ENCODE results near the gene ZNF423.

Gene ZNF423

GRCh38 chr16:49821614-49822282 lies 34.2 kb downstream of the ZNF423 start:
- no peak for DNase-seq (ENCODE audit: extremely low spot score)
- CTCF ChIA-PET: no interaction called here
- POLR2A ChIA-PET: no interaction called here
- TF ChIP-seq CTBP1 (IDR thresholded peaks at IDR 0.05; ENCODE audit: borderline replicate concordance) (no peak), BHLHE40 (IDR thresholded peaks at IDR 0.05; ENCODE audit: borderline replicate concordance) (no peak), PKNOX1 (IDR thresholded peaks at IDR 0.05) (no peak), FOXM1 (IDR thresholded peaks at IDR 0.05; ENCODE audit: borderline replicate concordance) (no peak), SUZ12 (IDR thresholded peaks at IDR 0.05) (no peak), TARDBP (IDR thresholded peaks at IDR 0.05) (no peak), LEF1 (IDR thresholded peaks at IDR 0.05; ENCODE audit: borderline replicate concordance) (no peak), SP1 (IDR thresholded peaks at IDR 0.05) (no peak), FOXK2 (IDR thresholded peaks at IDR 0.05) (no peak)

GRCh38 chr16:49821156-49821555 lies 34.8 kb downstream of the ZNF423 start:
- POLR2A ChIA-PET: no interaction called here
- CTCF ChIA-PET: no interaction called here
- TF ChIP-seq NFRKB (IDR thresholded peaks at IDR 0.05) (no peak), SUZ12 (IDR thresholded peaks at IDR 0.05) (no peak), PKNOX1 (IDR thresholded peaks at IDR 0.05) (no peak)

GRCh38 chr16:49817754-49818507 lies 38.0 kb downstream of the ZNF423 start:
- POLR2A ChIA-PET: no interaction called here
- DNase-seq (ENCODE audit: extremely low spot score): no peak
- CTCF ChIA-PET: no interaction called here
- no peak for TF ChIP-seq CTBP1 (IDR thresholded peaks at IDR 0.05; ENCODE audit: borderline replicate concordance)

More at GRCh38 chr16:49821156-49821555, 34.8 kb downstream of the ZNF423 start:
- DNase-seq (ENCODE audit: extremely low spot score): no peak

GRCh38 chr16:49816875-49817274 lies 39.0 kb downstream of the ZNF423 start:
- ChIA-PET CTCF (no interaction called here), POLR2A (no interaction called here)
- TF ChIP-seq TARDBP (IDR thresholded peaks at IDR 0.05) (no peak), SP1 (IDR thresholded peaks at IDR 0.05) (no peak), PKNOX1 (IDR thresholded peaks at IDR 0.05) (no peak), HDGF (IDR thresholded peaks at IDR 0.05; ENCODE audit: borderline replicate concordance) (no peak)
- DNase-seq (ENCODE audit: extremely low spot score): no peak

- CTCF ChIA-PET: no interaction called here
- DNase-seq (ENCODE audit: extremely low spot score): no peak
- TF ChIP-seq FOXK2 (IDR thresholded peaks at IDR 0.05) (no peak), ARNT (IDR thresholded peaks at IDR 0.05) (no peak), TARDBP (IDR thresholded peaks at IDR 0.05) (no peak), L3MBTL2 (conservative IDR thresholded peaks at IDR 0.05) (no peak), FOXA1 (IDR thresholded peaks at IDR 0.05) (no peak), ZNF384 (IDR thresholded peaks at IDR 0.05) (no peak), BHLHE40 (IDR thresholded peaks at IDR 0.05; ENCODE audit: borderline replicate concordance) (no peak), FOXM1 (IDR thresholded peaks at IDR 0.05; ENCODE audit: borderline replicate concordance) (no peak), CTBP1 (IDR thresholded peaks at IDR 0.05; ENCODE audit: borderline replicate concordance) (no peak), NFRKB (IDR thresholded peaks at IDR 0.05) (no peak), SUZ12 (IDR thresholded peaks at IDR 0.05) (no peak)
- POLR2A ChIA-PET: no interaction called here
Observed at GRCh38 chr16:49811644-49812334, 44.1 kb downstream of the ZNF423 start.

- no peak for DNase-seq (ENCODE audit: extremely low spot score)
- ChIA-PET POLR2A (no interaction called here), CTCF (no interaction called here)
- TF ChIP-seq ARNT (IDR thresholded peaks at IDR 0.05): no peak
- no peak for TF ChIP-seq FOXA1 (IDR thresholded peaks at IDR 0.05)
Observed at GRCh38 chr16:49810831-49811230, 45.1 kb downstream of the ZNF423 start.

- ChIA-PET POLR2A (no interaction called here), CTCF (no interaction called here)
- TF ChIP-seq CTBP1 (IDR thresholded peaks at IDR 0.05; ENCODE audit: borderline replicate concordance): no peak
- no peak for TF ChIP-seq SP1 (IDR thresholded peaks at IDR 0.05)
- no peak for TF ChIP-seq HDGF (IDR thresholded peaks at IDR 0.05; ENCODE audit: borderline replicate concordance)
- TF ChIP-seq ELF4 (IDR thresholded peaks at IDR 0.05): no peak
- TF ChIP-seq FOXK2 (IDR thresholded peaks at IDR 0.05): no peak
- no peak for TF ChIP-seq L3MBTL2 (conservative IDR thresholded peaks at IDR 0.05)
- DNase-seq (ENCODE audit: extremely low spot score): no peak
Observed at GRCh38 chr16:49809561-49809960, 46.4 kb downstream of the ZNF423 start.
